Measurements from ENCODE around the gene TLX2. TPM values are rescaled to one million over a fixed set of nuclear protein-coding genes. Genes with fewer than 3 reads are reported as not detected.

TLX2 gene
- total and polyA plus RNA-seq, 2 of the 8 experiments (the other 6 are each of a cell fraction or from before 2014, with no cell fraction given), result 0.06 to 0.17 TPM

DNA sequence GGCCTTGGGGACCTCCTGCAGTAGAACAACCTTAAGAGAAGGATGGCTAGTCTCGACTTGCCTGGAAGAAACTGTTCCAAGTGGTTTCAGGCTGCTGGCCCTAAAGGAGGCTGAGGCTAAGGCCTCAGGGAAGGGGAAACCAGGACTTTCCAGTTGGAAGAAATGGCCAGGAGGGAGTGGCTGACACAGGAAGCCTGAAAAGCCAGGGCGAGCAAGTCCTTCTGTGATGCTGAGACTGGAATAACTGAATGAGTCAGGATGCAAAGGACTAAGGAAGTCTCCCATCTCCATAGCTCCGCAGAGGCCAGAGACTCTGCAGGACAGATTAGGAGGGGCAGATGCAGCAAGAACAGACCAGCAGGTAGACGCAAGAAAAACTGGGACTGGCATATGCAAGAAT lies 22.9 kb downstream of the TLX2 start:
- Histone ChIP-seq H3K79me1 (ENCODE audit: low read depth, low read length) (no peaks in the 10 kb centered on the region), H3K23me2 (ENCODE audit: low read depth, low read length) (no peaks in the 10 kb centered on the region; the same call in 1 of the 2 replicates), H4K5ac (ENCODE audit: insufficient read length, low read depth, low read length) (no peak overlapping the region), H3K4me3 (ENCODE audit: extremely low read depth in 1 of 4, insufficient read depth in 2 of 4, low read depth in 3 of 4, low read length in 4 of 4) (no peak overlapping the region), H3K4me1 (replicated peaks in 1 of 4; ENCODE audit: control insufficient read depth in 3 of 4, insufficient read depth in 4 of 4, low read length in 3 of 4) (no peaks in the 10 kb centered on the region; a peak in 1 of 7 replicates), H3K23ac (ENCODE audit: insufficient read length) (no peak overlapping the region), H4K20me1 (replicated peaks in 1 of 2; ENCODE audit: control insufficient read depth in 1 of 2, insufficient read depth in 2 of 2, low read length in 2 of 2) (peaks cover 3 to 10% of the 10 kb centered on the region in 2 experiments), H2BK15ac (ENCODE audit: low read length) (no peak overlapping the region), H3K4me2 (ENCODE audit: insufficient read depth in 1 of 2, low read depth in 2 of 2, low read length in 2 of 2) (no peak overlapping the region), H3K27me3 (replicated peaks in 1 of 4; ENCODE audit: control insufficient read depth in 3 of 4, extremely low read depth in 1 of 4, insufficient read depth in 3 of 4, low read length in 3 of 4) (no peaks in the 10 kb centered on the region), H3K4ac (replicated peaks; ENCODE audit: insufficient read length, low read depth, low read length) (no peak overlapping the region), H3K56ac (replicated peaks; ENCODE audit: insufficient read length, low read depth, low read length) (no peak overlapping the region), H2BK20ac (ENCODE audit: low read length) (no peak overlapping the region), H3K36me3 (ENCODE audit: control insufficient read depth in 2 of 4, insufficient read depth in 4 of 4, low read length in 3 of 4) (peaks cover 2 to 17% (median 8%) of the 10 kb centered on the region in 4 experiments; a peak in 7 of 8 replicates), H4K8ac (ENCODE audit: extremely low read depth, insufficient read depth, low read length) (no peak overlapping the region), H2BK5ac (ENCODE audit: low read depth, low read length) (no peak overlapping the region), H3K9me3 (ENCODE audit: insufficient read depth in 2 of 2, low read depth in 1 of 2, low read length in 1 of 2) (no peaks in the 10 kb centered on the region), H2AK5ac (ENCODE audit: low read depth, low read length) (no peak overlapping the region), H3K27ac (ENCODE audit: low read depth, low read length) (no peak overlapping the region), H3K9ac (replicated peaks in 1 of 4; ENCODE audit: extremely low read depth in 1 of 4, low read depth in 3 of 4, low read length in 3 of 4) (no peak overlapping the region), H2AFZ (ENCODE audit: low read length) (no peak overlapping the region), H3K79me2 (ENCODE audit: control insufficient read depth in 1 of 2, insufficient read depth in 2 of 2, low read length in 2 of 2) (no peaks in the 10 kb centered on the region), H2BK12ac (ENCODE audit: low read depth, low read length) (no peak overlapping the region), H4K91ac (replicated peaks; ENCODE audit: insufficient read length, low read length) (no peak overlapping the region), H3K18ac (ENCODE audit: extremely low read depth, low read length) (no peak overlapping the region), H2BK120ac (replicated peaks; ENCODE audit: low read depth, low read length) (no peak overlapping the region), H3K14ac (ENCODE audit: insufficient read length) (no peak overlapping the region)
- FAIRE-seq (no peak), DNase-seq (ENCODE audit: low read depth in 1 of 2, low spot score in 2 of 2) (no peak)
- 78% methylated on average over 4 of the region's 4 CpGs; no CpG with 5 or more reads in 1 of the 2 experiments for WGBS, 2 experiments (ENCODE audit: extremely low coverage in 1 of 2, insufficient coverage in 1 of 2, insufficient read length in 1 of 2, insufficient replicate concordance in 2 of 2, low coverage in 1 of 2, low lambda C conversion rate in 2 of 2, missing lambda C conversion rate in 1 of 2)
- ChIA-PET CTCF (ENCODE audit: partially characterized antibody) (no interaction called here), POLR2A (ENCODE audit: partially characterized antibody) (interaction anchor here (1.2 kb wide), 1 partner anchor 18 kb away, joined by 3 read pairs; no protein-coding TSS in a partner anchor)
- TF ChIP-seq, protein P1, sequence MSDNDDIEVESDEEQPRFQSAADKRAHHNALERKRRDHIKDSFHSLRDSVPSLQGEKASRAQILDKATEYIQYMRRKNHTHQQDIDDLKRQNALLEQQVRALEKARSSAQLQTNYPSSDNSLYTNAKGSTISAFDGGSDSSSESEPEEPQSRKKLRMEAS (IDR thresholded peaks at IDR 0.05), result no peak
- TF ChIP-seq ZNF274 (IDR thresholded peaks at IDR 0.05; ENCODE audit: borderline replicate concordance, extremely low read depth, low read length), result no peak
- no peak for TF ChIP-seq CHD1 (IDR thresholded peaks at IDR 0.05; ENCODE audit: low read depth, low read length)
- no peak for TF ChIP-seq KDM1A (IDR thresholded peaks at IDR 0.05; ENCODE audit: borderline replicate concordance, low read length)
- no peak for TF ChIP-seq NRF1 (IDR thresholded peaks at IDR 0.05; ENCODE audit: low read depth, low read length)
- TF ChIP-seq EGR1 (IDR thresholded peaks at IDR 0.05; ENCODE audit: borderline replicate concordance, low read depth, low read length), result no peak
- no peak for TF ChIP-seq POU5F1 (IDR thresholded peaks at IDR 0.05; ENCODE audit: low read depth, low read length)
- no peak for TF ChIP-seq EZH2 (IDR thresholded peaks at IDR 0.05; ENCODE audit: low read depth, low read length, severe bottlenecking)
- TF ChIP-seq, protein P2, sequence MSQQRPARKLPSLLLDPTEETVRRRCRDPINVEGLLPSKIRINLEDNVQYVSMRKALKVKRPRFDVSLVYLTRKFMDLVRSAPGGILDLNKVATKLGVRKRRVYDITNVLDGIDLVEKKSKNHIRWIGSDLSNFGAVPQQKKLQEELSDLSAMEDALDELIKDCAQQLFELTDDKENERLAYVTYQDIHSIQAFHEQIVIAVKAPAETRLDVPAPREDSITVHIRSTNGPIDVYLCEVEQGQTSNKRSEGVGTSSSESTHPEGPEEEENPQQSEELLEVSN (IDR thresholded peaks at IDR 0.05), result no peak
- no peak for TF ChIP-seq HDAC2 (IDR thresholded peaks at IDR 0.05; ENCODE audit: borderline replicate concordance in 1 of 2, low read depth in 2 of 2, low read length in 2 of 2)
- TF ChIP-seq RFX5 (IDR thresholded peaks at IDR 0.05; ENCODE audit: borderline replicate concordance, low read depth, low read length), result no peak
- TF ChIP-seq CTBP2 (IDR thresholded peaks at IDR 0.05; ENCODE audit: borderline replicate concordance, insufficient read depth, insufficient read length, low read length), result no peak
- no peak for TF ChIP-seq KDM5A (IDR thresholded peaks at IDR 0.05; ENCODE audit: low read length)

Measured in H1 (cell line).